GM19395 (cell line): Measurements from ENCODE around the gene CAP2.
"Not testable (repeated sequence)": the region's sequence is repeated elsewhere in the genome, so short reads cannot be mapped to it uniquely, and the experiment has no call there.

Source experiments
- ATAC-seq: cut with Tn5 transposase; IDR thresholded peaks from one replicate; pipeline ENCODE4 v1.9.1; 2021; ENCODE audit warnings: mild to moderate bottlenecking, moderate library complexity; ENCODE audit not compliant: unreplicated experiment

Gene CAP2

DNA sequence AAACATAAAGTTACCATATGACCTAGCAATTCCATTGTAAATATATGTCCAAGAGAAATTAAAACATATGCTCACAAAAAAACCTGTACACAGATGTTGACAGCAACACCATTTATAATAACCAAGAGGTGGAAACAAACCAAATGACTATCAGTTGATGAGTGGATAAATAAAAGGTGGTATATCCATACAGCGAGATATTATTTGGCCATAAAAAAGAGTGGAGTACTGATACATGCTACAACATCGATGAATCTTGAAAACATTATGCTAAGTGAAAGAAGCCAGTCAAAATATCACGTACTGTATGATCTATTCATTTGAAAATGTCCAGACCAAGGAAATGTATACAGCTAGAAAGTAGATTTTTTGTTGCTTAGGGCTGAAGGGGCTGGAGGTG is 2.9 kb downstream of the CAP2 start:
- no peak for ATAC-seq

DNA sequence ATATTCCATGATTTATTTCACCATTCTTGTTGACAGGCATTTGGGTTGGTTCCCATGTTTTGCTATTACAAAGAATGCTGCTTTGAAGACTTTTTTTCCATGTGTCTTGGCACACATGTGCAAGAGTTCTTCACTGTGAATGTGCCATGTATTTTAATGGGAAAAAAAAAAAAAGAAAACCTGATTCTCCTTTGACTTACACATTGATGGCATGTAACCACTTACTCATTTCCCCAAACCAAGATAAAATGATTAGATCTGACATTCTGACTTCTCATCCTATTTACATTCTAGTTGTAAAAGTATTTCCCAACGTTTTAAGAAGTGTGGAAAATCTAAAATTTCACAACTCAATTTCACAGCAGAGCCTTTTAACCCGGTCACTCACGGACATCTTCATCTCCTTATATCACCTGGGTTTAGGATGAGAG is 4.4 kb downstream of the CAP2 start:
- no peak for ATAC-seq

DNA sequence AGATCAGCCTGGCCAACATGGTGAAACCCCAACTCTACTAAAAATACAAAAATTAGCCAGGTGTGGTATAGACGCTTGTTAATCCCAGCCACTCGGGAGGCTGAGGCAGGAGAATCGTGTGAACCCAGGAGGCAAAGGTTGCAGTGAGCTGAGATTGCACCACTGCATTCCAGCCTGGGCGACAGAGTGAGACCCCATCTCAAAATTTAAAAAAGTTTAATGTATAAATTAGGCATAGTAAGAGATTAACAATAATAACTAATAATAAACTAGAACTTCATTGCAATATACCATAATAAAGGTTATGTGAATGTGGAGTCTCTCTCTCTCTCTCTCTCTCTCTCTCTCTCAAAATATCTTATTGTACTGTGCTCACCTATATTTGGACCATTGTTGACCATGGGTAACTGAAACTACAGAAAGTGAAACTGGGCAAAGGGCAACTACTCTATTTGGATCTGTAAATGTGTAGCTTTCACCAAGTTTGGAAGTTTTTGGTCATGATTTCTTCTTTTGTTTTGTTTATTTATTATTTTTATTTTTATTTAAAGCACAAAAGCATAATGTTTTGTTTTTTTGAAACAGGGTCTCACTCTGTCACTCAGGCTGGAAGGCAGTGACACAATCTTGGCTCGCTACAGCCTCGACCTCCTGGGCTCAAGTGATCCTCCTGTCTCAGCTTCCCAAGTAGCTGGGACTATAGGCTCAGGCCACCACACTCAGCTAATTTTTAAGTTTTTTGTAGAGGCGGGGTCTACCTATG is 12.0 kb downstream of the CAP2 start:
- ATAC-seq: peak; percentile 53

DNA sequence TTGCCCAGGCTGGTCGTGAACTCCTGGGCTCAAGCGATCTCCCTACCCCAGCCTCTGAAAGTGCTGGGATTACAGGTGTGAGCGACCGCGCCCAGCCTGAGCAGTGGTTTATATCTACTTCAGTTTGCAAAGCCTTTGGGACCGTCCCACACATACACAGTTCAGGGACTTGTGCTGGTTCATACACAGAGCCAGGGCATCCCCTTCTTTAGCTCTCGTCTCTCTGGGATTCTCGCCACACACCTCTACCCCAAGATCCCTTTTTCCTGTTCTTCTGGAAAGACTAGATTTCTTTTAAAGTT is 12.5 kb downstream of the CAP2 start:
- no peak for ATAC-seq

DNA sequence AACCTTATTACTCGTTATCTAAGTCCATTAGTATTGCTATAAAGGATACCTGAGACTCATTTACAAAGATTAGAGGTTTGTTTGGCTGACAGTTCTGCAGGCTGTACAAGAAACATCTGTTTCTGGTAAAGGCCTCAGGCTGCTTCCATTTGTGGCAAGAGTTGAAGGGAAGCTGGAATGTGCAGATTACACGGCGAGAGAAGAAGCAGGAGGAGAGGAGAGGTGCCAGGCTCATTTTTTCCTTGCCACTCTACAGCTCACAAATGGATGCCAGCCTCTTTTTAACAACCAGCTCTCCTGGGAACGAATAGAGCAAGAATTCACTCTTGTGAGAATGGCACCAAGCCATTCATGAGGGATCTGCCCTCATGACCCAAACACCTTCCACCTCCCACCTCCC is 14.7 kb downstream of the CAP2 start:
- ATAC-seq: no peak

DNA sequence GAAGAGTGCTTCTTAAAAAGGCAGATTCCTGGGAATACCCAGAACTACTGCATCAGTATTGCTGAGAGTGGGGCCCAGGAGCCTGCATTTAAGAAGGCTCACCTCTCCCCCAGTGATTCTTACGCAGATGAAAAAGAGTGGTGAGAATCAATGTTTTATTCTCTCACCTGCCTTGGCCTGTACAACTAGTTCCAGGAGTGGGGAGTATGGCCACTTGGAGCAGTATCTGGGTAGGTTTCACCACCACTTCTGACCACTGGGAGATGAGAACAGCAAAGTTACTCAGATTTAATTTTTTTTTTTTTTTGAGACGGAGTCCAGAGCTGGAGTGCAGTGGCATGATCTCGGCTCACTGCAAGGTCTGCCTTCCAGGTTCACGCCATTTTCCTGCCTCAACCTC is 16.9 kb downstream of the CAP2 start:
- no peak for ATAC-seq

DNA sequence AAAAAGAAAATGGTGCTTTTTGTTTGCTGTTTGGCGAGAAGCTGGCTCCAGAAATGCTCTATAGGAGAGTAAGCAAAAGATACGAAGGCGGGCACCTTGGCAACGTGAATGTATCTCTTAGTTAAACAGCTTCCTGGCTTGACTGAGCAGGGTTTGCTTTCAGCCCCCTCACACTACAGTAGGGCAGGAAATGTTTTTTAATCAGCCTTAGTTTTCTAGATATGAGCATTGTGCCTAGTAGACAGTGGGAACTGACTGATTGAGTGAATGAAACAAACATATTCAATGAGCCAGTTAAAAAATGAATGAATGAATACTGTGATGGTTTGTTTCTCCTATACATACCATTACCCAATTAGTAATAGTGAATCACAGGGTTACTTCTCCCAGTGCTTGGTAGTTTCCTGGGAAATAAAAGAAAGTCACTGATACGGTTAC is 19.9 kb downstream of the CAP2 start:
- no peak for ATAC-seq

DNA sequence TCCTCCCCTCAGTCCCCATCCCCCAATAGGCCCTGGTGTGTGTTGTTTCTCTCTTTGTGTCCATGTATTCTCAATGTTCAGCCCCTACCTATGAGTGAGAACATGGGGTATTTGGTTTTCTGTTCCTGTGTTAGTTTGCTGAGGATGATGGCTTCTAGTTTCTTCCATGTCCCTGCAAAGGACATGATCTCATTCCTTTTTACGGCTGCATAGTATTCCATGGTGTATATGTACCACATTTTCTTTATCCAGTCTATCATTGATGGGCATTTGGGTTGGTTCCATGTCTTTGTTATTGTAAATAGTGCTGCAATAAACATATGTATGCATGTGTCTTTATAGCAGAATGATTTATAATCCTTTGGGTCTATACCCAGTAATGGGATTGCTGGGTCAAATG is 21.0 kb downstream of the CAP2 start:
- ATAC-seq: not testable (repeated sequence)

DNA sequence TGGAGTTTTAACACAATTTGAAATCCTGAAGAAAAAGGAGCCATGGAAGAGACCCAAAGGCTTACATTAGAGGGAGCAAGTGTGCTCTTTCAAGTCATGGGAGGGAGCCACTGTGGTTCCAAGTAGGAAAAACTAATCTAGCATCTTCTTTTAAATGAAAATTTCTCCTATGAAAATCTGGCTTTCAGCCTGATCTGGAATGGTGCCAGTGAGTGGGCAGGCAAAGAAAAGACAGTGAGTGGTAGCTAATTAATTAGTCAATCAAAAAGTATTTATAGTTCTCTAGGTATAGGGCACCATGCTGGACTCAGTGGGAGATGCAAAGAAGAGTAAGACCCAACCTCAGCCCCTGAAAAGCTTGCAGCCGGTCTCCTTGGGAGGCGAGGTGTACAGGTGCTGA is 21.9 kb downstream of the CAP2 start:
- ATAC-seq: no peak

DNA sequence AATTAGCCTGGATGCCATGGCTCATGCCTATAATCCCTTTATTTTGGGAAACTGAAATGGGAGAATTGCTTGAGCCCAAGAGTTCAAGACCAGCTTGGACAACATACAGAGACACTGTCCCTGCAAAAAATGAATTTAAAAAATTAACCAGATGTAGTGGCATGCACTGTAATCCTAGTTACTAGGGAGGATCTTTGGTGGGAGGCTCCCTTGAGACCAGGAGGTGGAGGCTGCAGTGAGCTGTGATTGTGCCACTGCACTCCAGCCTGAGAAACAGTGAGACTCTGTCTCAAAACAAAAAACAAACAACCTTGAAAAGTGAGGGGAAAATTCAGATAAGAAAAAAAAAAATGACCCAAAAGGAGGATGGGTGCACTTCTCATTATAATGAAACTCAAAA is 23.4 kb downstream of the CAP2 start:
- ATAC-seq: no peak

DNA sequence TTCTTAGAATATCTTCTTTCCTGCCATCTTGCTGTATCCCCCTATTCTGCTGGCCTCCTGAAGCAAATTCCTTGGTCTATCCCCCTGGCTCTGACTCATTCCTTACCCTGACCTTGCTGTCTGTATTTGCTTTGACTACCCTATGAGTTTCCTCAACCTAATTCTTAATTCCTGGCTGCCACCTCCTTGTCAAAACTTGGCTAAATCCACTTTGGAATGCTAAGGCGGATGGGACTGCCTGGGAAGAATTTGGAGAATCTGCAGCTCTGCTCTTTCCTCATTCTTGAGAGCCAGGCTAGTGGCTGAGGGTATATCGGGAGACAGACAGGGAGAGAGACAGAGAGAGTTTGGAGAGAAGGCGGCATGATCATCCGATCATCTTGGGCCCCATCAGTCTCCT is 24.4 kb downstream of the CAP2 start:
- no peak for ATAC-seq

DNA sequence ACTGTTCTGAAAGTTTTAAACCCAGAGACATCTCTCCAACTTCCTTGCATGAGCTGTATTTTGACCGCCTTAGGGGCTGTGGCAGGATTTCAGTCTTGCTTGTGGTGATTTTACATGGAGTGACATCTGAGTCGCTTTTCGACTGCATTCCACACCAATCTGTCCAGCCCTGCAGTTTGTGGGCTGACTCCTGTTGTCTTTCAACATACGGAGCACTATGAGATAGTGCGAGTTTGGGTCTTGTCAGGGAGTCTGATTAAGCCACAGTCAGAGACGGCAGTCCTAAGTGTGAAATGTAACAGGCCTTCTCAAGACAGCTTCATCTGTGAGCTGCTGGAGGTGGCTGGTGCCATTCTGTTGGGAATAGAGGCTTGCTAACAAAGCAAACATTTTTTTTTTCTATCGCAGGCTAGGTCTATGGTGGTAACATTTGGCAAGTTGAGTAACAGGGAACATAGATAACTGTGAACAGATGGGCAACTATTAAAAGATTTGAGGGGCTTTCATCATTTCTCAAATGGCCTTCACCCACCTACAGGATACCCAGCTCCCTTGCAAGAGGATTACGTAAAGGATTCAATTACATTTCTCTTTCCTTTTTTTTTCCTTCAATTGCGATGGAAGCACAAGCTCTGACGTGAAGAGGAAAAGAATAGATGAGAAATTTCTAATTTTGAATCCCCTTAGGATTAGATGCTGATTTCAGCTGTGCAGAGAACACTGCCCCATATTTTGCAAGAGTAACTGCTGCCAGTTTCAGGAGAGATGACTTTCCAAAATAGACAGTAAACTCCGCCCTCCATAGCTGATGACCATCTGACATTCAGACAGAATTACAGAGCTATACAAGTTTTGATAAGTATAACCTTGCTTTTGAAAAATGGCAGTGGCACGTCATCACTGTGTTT is 25.1 kb downstream of the CAP2 start:
- ATAC-seq: no peak

DNA sequence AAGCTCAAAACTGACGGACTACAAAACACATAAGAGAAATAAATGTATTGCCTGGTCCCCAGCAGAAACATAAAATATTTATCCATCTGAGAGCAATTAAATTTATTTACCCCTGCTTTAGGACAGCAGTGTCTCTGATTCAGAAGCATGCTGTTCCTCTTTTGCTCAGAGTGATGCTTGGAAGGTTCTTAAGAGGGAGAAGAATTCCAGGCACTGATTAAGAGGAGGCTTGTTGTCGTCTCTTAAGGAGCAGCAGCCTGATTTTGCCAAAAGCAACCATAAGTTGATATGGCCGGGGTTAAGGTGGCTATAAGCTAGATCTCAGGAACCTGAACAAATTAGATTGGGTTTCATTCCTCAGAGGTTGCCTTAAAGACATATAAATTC is 25.8 kb downstream of the CAP2 start:
- ATAC-seq: no peak

DNA sequence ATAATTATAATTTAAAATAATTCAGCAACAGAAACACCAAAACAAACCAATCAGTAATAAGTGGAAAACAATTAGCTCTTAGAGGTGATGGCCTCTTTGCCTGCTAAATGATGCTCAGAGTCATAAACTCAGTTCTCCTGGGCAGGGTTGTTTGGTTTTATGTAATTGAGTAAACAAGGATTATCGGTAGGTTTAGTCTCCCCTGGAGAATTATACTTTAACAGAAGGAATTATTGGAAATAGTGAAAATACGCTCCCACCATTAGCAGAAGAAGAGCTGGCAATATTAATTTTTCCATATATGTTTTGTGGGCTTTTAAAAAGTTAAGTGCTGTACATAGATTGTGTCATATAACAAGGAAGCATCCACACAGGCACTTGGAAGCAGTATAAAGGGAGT is 27.0 kb downstream of the CAP2 start:
- ATAC-seq: no peak

DNA sequence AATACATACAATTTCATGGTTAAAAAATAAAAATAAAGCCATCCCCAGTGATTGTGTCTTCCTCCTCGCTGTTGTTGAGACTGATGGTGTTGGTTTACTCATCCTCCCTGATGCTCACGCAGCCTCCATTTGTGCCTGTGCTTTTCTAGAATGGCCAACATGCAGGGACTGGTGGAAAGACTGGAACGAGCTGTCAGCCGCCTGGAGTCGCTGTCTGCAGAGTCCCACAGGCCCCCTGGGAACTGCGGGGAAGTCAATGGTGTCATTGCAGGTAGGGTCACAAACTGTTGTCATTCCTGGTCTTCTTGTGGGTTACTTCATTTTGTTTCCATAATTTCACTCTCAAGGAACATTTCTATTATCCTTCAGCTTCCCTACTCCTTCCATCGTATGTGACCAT is 28.0 kb downstream of the CAP2 start:
- ATAC-seq: no peak

DNA sequence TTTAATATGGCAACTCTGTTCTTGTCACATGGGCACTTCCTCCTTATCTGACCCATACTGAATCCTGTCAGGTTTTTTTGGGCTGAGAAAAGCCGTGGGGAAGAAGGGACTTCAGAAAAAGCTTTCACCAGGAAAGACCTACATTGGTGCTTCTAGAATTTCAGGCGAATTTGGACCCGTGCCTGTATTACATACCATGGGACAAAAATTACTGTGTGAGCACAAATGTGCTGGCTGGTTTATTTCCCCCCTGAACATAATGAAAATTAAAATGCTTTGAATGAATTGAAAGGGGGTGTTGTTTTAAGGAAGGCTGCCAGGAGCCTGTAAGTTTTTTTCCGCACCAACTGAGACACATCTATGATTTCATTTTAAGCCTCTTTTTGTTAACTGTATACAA is 29.6 kb downstream of the CAP2 start:
- no peak for ATAC-seq

DNA sequence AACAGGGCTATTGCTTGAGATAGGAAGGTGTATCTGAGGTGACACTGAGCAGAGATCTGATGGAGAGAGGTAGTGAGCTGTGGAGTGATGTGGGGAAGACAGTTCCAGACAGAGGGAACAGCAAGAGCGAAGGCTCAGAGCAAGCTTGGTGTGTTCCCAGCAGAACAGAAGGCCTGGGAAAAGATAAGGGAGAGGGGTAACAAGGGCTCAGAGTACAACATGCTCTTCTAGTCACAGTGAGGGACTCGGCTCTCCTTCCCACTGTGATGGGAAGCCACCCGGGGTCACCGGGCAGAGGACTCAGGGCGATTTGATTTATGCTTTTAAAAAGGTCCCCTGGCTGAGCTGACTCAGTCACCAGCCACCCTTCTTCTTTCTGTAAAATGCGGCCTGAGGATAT is 33.7 kb downstream of the CAP2 start:
- ATAC-seq: no peak

DNA sequence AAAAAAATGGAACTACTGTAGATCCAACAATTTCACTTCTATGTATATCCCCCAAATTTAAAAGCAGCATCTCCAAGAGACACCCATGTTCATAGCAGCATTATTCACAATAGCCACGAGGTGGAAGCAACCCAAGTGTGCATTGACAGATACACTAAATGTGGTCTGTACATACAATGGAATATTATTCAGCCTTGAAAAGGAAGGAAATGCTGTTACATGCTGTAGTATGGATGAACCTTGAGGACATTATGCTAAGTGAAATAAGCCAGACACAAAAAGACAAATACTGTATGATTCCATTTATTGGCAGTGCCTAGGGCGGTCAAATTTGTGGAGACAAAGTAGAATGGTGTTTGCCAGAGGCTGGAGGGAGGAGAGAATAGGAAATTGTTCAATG is 34.2 kb downstream of the CAP2 start:
- no peak for ATAC-seq

DNA sequence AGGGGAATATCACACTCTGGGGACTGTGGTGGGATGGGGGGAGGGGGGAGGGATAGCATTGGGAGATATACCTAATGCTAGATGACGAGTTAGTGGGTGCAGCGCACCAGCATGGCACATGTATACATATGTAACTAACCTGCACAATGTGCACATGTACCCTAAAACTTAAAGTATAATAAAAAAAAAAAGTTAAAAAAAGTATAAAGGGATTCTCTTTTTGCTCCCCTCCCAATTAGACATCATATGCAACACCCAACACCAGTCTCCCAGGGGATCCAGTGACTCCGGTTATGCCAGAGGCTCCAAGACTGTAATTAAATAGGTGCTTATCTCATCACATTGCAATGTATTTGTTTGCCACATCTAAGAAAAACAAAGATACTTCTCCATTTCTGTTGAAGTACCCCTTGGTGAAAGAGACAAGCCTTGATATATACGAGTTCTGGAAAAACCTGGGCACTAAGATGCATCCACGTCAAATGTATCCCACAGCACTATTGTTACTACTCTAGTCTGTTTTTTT is 35.3 kb downstream of the CAP2 start:
- not testable (repeated sequence) for ATAC-seq

DNA sequence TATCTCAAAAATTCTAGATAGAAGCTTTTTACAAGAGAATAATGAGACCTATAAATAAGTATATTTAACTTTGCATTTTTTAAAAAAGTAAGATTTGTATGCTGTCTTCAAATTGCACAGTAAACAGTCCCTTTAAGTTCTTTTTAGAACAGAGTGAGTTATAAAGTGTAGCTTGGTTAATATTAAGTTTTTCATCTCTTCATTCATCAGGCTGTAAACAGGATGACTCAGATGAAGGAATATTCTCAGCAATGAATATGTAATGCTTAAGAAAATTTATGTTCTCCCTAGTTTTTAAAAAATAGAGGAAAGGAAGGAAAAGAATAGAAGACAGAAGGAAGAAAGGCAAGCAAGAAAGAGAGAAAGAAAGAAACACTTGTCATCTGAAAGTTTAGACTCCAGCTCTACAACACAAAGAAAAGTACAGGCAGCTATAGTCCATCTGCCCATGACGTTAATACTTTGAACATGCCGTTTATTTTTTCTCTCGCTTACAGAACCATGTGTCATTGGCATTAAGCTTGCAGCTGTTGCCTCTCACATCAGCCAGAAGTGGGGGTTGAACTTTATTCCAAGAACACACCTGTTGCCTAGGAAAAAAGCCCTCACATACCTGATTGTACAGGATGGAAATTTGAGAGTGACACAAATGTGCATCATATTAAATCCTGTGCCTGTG is 36.1 kb downstream of the CAP2 start:
- ATAC-seq: no peak

DNA sequence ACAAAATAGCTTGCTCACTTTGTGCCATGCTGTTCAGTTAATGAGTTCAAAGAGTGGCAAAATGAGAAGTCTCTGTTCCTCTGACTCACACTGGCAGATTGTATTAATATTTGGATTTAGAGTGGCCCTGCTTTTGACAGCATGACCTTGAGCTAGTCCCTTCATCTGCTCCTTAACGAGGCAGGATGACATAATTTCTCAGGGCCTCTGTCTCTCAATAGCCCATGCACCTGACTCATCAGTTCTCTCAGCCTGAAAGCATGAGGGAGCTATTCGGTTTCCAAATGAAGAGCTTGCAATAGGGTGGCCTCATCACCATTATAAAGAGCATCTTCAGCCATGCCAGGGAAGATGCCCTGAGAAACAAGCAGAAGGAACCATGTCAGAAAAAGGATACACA is 38.2 kb downstream of the CAP2 start:
- ATAC-seq: no peak

DNA sequence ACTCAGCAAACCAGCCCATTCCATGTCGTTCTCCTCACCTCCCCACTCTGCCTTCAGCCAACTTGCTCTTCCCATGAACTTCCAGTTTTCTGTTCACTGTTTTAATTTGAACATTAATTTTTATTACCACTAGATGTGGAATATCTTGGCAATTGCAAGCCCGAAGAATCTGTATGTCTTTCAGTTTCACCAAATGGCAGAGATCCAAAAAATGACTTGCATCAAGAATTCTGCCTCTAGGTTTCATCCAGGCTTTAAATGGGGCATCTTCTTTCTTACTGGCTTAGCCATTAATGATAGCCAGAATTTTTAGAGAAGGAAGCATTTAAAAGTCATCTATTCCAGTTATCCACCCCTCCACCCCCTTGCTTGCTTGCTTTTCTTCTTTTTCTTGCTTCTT is 39.0 kb downstream of the CAP2 start:
- no peak for ATAC-seq
